Astrocyte (in vitro differentiated cells and primary cell): ENCODE data around the gene PEX10. TPM values are rescaled to one million over a fixed set of nuclear protein-coding genes. Genes with fewer than 3 reads are reported as not detected.

ENCODE experiments used
- DNase-seq: peaks from one replicate; pipeline ENCODE4 v3.0.0-alpha.2; 2010; ENCODE audit warnings: low read depth
- FAIRE-seq: peaks from 2 replicates; lab custom pipeline; 2011; peaks lifted over from hg19 to GRCh38; lab: Jason Lieb, UNC
- H2AFZ ChIP-seq: 2 replicates; pipeline ENCODE4 v1.6.0; 2012; ENCODE audit warnings: low read depth, low read length, inconsistent platforms
- H3K27ac ChIP-seq: 2 replicates; pipeline ENCODE4 v1.5.1; 2011; ENCODE audit warnings: low read depth, low read length, inconsistent platforms
- H3K27me3 ChIP-seq: 2 replicates; pipeline ENCODE4 v1.6.0; 2011; ENCODE audit warnings: low read length, inconsistent platforms; ENCODE audit not compliant: insufficient read depth
- H3K36me3 ChIP-seq: 2 replicates; pipeline ENCODE4 v1.5.1; 2011; ENCODE audit warnings: low read length, inconsistent platforms; ENCODE audit not compliant: insufficient read depth
- H3K4me1 ChIP-seq: 2 replicates; pipeline ENCODE4 v1.5.1; 2011; ENCODE audit warnings: low read length, inconsistent platforms; ENCODE audit not compliant: insufficient read depth
- H3K4me2 ChIP-seq: 2 replicates; pipeline ENCODE4 v1.6.0; 2012; ENCODE audit warnings: low read length, inconsistent platforms
- H3K4me3 ChIP-seq: 2 replicates; pipeline ENCODE4 v1.5.1; 2011; ENCODE audit warnings: low read depth, mild to moderate bottlenecking, low read length, inconsistent platforms; ENCODE audit not compliant: insufficient read depth
- H3K79me2 ChIP-seq: 2 replicates; pipeline ENCODE4 v1.6.0; 2012; ENCODE audit warnings: mild to moderate bottlenecking, low read length, inconsistent platforms; ENCODE audit not compliant: insufficient read depth
- H3K9ac ChIP-seq: 2 replicates; pipeline ENCODE4 v1.6.0; 2012; ENCODE audit warnings: mild to moderate bottlenecking, low read length, inconsistent platforms
- H3K9me3 ChIP-seq: 2 replicates; pipeline ENCODE4 v1.5.1; 2012; ENCODE audit warnings: low read depth, mild to moderate bottlenecking, low read length, inconsistent platforms; ENCODE audit not compliant: insufficient read depth
- H4K20me1 ChIP-seq: 2 replicates; pipeline ENCODE4 v1.6.0; 2012; ENCODE audit warnings: low read length, inconsistent platforms; ENCODE audit not compliant: insufficient read depth
- H3K27ac Mint-ChIP-seq: one replicate; pipeline ENCODE4 v1.8.0; 2021; ENCODE audit warnings: mild to moderate bottlenecking, mixed read lengths; ENCODE audit not compliant: unreplicated experiment
- H3K27me3 Mint-ChIP-seq: one replicate; pipeline ENCODE4 v1.8.0; 2021; ENCODE audit warnings: low read depth, mixed read lengths; ENCODE audit not compliant: unreplicated experiment
- H3K36me3 Mint-ChIP-seq: one replicate; pipeline ENCODE4 v1.8.0; 2021; ENCODE audit warnings: low read depth, mixed read lengths; ENCODE audit not compliant: unreplicated experiment
- H3K4me1 Mint-ChIP-seq: one replicate; pipeline ENCODE4 v1.8.0; 2021; ENCODE audit warnings: low read depth, mixed read lengths; ENCODE audit not compliant: unreplicated experiment
- H3K4me3 Mint-ChIP-seq: one replicate; pipeline ENCODE4 v1.8.0; 2021; ENCODE audit warnings: mild to moderate bottlenecking, moderate library complexity, mixed read lengths; ENCODE audit not compliant: unreplicated experiment
- H3K9me3 Mint-ChIP-seq: one replicate; pipeline ENCODE4 v1.8.0; 2021; ENCODE audit warnings: mild to moderate bottlenecking, mixed read lengths; ENCODE audit not compliant: unreplicated experiment
- EZH2 ChIP-seq: IDR thresholded peaks from 2 replicates; pipeline ENCODE4 v1.6.1; 2012; ENCODE audit warnings: mild to moderate bottlenecking, low read length, inconsistent platforms; ENCODE audit not compliant: insufficient read depth
- total RNA-seq: library from RNA; stranded (reverse); gene quantifications from 2 replicates; pipeline ENCODE4 v1.2.1, GENCODE V29; 2021
- TF ChIP-seq, protein P1 (sequence below): IDR thresholded peaks from 2 replicates; pipeline ENCODE4 v1.5.1; 2011; ENCODE audit warnings: low read depth, mild to moderate bottlenecking, inconsistent platforms, low read length, moderate library complexity; ENCODE audit not compliant: insufficient read depth

Gene PEX10
- total RNA-seq, 1 donor from 2014 or later, result 16.6 TPM

GRCh38 chr1:2380816-2381591 lies 31.4 kb downstream of the PEX10 start:
- Histone ChIP-seq H3K9me3 (no peaks in the 10 kb centered on the region), H3K27ac (no peak overlapping the region), H3K79me2 (no peaks in the 10 kb centered on the region), H3K9ac (no peak overlapping the region), H3K4me2 (no peak overlapping the region), H2AFZ (no peak overlapping the region), H3K4me1 (no peaks in the 10 kb centered on the region), H4K20me1 (no peaks in the 10 kb centered on the region), H3K4me3 (no peak overlapping the region), H3K36me3 (no peaks in the 10 kb centered on the region), H3K27me3 (no peaks in the 10 kb centered on the region)
- Mint-ChIP-seq H3K4me1 (no peaks in the 10 kb centered on the region), H3K36me3 (no peaks in the 10 kb centered on the region), H3K27ac (no peak overlapping the region), H3K27me3 (no peaks in the 10 kb centered on the region), H3K4me3 (no peak overlapping the region), H3K9me3 (no peaks in the 10 kb centered on the region)
- no peak for FAIRE-seq
- TF ChIP-seq EZH2, result no peak
- TF ChIP-seq, protein P1, sequence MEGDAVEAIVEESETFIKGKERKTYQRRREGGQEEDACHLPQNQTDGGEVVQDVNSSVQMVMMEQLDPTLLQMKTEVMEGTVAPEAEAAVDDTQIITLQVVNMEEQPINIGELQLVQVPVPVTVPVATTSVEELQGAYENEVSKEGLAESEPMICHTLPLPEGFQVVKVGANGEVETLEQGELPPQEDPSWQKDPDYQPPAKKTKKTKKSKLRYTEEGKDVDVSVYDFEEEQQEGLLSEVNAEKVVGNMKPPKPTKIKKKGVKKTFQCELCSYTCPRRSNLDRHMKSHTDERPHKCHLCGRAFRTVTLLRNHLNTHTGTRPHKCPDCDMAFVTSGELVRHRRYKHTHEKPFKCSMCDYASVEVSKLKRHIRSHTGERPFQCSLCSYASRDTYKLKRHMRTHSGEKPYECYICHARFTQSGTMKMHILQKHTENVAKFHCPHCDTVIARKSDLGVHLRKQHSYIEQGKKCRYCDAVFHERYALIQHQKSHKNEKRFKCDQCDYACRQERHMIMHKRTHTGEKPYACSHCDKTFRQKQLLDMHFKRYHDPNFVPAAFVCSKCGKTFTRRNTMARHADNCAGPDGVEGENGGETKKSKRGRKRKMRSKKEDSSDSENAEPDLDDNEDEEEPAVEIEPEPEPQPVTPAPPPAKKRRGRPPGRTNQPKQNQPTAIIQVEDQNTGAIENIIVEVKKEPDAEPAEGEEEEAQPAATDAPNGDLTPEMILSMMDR, result no peak
- no peak for DNase-seq

- no peaks in the 10 kb centered on the region for H3K4me1 Mint-ChIP-seq
- H3K9ac ChIP-seq, result no peak overlapping the region
- no peaks in the 10 kb centered on the region for H3K79me2 ChIP-seq
- no peaks in the 10 kb centered on the region for H3K9me3 ChIP-seq
- peak overlapping the region; percentile 69 for H3K27ac Mint-ChIP-seq
- H3K4me3 Mint-ChIP-seq, result no peak overlapping the region
- DNase-seq, result no peak
- no peak overlapping the region for H3K4me2 ChIP-seq
- FAIRE-seq, result no peak
- no peak overlapping the region for H3K27ac ChIP-seq
- H3K27me3 ChIP-seq, result no peaks in the 10 kb centered on the region
- H3K36me3 ChIP-seq, result no peaks in the 10 kb centered on the region
- H4K20me1 ChIP-seq, result no peaks in the 10 kb centered on the region
- H3K4me1 ChIP-seq, result no peaks in the 10 kb centered on the region
- no peaks in the 10 kb centered on the region for H3K36me3 Mint-ChIP-seq
- H3K27me3 Mint-ChIP-seq, result no peaks in the 10 kb centered on the region
- H2AFZ ChIP-seq, result no peak overlapping the region
- no peak overlapping the region for H3K4me3 ChIP-seq
- no peaks in the 10 kb centered on the region for H3K9me3 Mint-ChIP-seq
- TF ChIP-seq EZH2, result no peak
- TF ChIP-seq, protein P1, result no peak
Measured at GRCh38 chr1:2379733-2380404, 32.5 kb downstream of the PEX10 start.
